DMS153 (cell line): ENCODE measurements around the gene SCAF8.
A peak's percentile ranks its signal among the peaks of the same experiment; 100 is the strongest.
"Not testable (repeated sequence)": the region's sequence is repeated elsewhere in the genome, so short reads cannot be mapped to it uniquely, and the experiment has no call there.

Source experiments
- DNase-seq: peaks from one replicate; lab custom pipeline; 2025; lab: John Stamatoyannopoulos, UW

The SCAF8 gene, protein sequence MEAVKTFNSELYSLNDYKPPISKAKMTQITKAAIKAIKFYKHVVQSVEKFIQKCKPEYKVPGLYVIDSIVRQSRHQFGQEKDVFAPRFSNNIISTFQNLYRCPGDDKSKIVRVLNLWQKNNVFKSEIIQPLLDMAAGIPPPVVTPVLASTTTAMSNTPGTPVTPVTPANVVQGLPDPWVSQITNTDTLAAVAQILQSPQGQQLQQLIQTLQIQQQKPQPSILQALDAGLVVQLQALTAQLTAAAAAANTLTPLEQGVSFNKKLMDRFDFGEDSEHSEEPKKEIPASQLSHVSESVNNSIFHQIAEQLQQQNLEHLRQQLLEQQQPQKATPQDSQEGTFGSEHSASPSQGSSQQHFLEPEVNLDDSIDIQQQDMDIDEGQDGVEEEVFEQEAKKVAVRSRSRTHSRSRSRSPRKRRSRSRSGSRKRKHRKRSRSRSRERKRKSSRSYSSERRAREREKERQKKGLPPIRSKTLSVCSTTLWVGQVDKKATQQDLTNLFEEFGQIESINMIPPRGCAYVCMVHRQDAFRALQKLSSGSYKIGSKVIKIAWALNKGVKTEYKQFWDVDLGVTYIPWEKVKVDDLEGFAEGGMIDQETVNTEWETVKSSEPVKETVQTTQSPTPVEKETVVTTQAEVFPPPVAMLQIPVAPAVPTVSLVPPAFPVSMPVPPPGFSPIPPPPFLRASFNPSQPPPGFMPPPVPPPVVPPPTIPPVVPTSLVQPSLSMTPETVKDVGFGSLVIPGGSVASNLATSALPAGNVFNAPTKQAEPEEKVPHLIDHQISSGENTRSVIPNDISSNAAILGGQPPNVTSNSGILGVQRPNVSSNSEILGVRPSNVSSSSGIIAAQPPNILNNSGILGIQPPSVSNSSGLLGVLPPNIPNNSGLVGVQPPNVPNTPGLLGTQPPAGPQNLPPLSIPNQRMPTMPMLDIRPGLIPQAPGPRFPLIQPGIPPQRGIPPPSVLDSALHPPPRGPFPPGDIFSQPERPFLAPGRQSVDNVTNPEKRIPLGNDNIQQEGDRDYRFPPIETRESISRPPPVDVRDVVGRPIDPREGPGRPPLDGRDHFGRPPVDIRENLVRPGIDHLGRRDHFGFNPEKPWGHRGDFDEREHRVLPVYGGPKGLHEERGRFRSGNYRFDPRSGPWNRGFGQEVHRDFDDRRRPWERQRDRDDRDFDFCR (N-terminal part only)

DNA sequence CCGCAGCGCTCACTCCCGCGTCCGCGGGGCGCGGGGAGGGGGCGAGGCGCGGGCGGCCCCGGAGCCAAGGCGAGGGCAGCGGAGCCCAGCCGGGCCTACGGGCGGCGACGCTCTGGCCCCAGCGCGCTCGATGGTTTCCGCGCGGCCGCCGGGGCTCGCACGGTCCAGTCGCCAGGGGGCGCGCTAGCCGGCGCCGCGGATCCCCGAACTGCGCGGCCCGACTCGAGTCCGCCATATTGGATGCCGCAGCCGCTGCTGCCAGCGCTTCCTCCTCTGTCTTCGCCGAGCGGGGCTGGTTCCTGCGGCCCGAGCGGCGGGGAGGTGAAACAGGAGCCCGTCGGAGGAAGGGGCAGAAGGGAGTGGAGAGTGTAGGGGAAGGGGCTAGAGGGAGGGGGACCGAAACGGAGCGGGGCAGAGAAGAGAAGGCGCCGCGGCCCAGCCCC lies at the start of gene SCAF8:
Gene SCAF8, plus strand, starts transcription at position 234 of the 443 bp plus-strand sequence. CDS start 485 bp downstream, outside the sequence.
- peak; percentile 9 for DNase-seq

- no peak for DNase-seq
Observed at GRCh38 chr6:154683756-154684523, 49.3 kb upstream of the SCAF8 start.

GRCh38 chr6:154686162-154686561 lies 47.1 kb upstream of the SCAF8 start:
- DNase-seq = no peak

GRCh38 chr6:154689493-154690255 lies 43.5 kb upstream of the SCAF8 start:
- DNase-seq = no peak

DNA sequence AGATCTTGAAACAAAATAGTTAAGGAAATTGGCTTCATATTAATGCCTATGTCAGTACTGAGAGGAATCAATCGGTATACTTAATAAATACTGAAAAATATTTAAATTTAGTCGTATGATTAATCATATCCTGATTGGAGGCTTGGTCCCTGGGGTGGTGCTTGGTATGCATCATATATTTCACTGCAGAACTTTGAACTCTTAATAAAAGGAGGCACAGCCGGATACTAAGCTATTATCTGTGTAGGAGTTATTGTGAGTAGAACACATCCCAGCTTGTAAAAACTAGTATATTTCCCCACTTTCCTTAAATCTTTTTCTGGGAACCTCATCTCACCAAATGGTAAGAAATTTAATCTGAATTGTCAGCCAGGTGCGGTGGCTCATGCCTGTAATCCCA lies 42.4 kb upstream of the SCAF8 start:
- DNase-seq = no peak

- DNase-seq = no peak
Observed at GRCh38 chr6:154696661-154697060, 36.6 kb upstream of the SCAF8 start.

DNA sequence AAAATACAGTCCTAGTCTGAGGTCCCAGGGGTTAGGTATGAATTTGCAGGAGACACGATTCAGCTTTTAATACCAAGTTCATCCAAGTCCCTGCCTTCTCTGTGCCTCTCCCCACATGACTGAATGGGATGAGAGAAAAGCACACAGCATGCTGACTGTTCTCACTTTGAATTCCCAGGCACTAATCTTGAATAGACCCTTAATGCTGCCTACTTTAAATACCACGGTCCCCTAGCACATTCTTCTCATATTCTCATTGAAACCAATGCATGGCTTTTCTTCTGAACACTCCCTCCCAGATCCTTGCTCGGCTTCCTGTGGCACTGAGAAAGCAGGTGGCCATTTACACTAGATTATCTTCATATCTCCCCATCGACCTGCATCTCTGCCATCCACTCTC lies 30.1 kb upstream of the SCAF8 start:
- DNase-seq = no peak

DNA sequence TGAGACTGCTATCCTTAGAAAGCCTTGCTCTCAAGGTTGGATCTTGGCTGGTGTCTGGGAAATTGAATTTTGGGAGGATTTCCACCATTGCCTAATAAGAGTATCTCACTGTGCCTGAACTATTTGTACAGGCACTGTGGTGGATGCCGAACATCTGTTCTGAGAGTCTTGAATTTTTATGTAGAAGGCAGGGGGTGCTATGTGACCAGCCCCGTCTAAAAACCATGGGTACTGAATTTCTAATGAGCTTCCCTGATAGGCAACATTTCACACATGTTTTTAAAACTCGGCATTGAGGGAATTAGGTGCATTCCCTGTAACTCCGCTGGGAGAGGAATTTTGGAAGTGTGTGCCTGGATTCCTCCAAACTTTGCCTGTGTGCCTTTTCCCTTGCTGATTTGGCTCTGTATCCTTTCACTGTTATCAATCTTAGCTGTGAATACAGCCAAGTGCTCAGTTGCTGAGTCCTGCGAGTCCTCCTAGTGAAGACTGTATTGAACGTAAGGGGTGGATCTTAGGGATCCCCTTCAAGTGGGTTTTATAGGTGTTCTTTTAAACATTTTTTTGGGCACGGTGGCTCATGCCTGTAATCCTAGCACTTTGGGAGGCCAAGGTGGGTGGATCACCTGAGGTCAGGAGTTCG lies 27.6 kb upstream of the SCAF8 start:
- DNase-seq = no peak

DNA sequence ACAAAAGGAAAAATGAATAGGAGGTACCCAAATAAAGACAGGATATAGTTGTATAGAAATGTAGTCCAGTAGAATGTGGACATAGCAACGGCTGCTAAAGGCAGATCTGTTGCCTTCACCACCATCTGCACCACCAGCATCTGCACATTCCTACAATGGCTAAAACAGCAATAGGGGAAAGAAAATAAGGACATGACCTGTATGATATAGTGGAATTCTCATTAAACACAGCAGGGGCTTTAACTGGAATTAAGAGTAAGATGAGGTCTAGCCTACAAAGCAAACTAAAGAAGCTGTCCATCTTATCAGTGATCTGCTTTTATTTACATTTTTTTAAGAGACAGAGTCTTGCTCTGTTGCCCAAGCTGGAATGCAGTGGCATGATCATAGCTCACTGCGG lies 26.8 kb upstream of the SCAF8 start:
- no peak for DNase-seq

DNA sequence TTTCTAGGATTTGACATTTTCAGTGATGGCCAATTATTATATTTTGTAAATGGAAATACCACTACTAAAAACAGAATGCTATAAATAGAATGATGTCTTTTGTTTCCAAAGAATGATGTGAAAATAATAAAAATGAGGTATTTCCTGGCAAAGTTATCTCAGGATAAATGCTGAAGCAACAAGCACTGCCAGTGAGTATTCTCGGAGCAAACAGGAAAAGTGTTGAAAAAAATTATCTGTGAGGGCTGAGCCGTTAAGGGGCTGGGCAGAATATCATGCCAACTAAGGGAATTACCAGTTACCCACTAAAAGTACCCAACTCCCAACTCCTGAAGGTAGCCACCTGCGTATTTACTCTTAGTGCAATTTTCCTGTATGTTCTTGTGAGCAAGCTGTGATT lies 23.6 kb upstream of the SCAF8 start:
- DNase-seq = no peak

- DNase-seq = no peak
Observed at GRCh38 chr6:154710689-154711088, 22.5 kb upstream of the SCAF8 start.

DNA sequence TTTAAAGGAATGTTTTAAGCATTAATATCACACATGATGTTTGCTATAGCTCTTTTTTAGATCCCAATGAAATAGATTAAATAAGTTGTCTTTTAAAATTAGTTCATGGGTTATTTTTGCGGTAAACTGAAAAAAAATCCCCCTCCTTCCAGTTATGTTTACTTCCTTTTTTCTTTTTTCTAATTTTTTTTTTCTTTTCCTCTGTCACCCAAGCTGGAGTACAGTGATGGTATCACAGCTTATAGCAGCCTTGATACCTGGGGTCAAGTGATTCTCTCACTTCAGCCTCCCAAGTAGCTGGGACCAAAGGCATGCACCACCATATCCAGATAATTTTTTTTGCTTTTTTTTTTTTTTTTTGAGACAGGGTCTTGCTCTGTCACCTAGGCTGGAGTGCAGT lies 17.8 kb upstream of the SCAF8 start:
- no peak for DNase-seq

DNA sequence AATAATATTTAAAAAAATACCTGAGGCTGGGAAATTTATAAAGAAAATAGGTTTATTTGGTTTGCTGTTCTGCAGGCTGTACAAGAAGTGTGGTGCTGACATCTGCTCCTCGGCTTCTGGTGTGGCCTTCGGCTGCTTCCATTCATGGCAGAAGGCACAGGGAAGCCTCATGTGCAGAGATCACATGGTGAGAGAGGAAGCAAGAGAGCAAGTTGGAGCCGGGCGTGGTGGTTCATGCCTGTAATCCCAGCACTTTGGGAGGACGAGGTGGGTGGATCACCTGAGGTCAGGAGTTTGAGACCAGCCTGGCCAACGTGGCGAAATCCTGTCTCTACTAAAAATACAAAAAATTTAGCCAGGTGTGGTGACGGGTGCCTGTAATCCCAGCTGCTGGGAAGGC lies 16.9 kb upstream of the SCAF8 start:
- not testable (repeated sequence) for DNase-seq

DNA sequence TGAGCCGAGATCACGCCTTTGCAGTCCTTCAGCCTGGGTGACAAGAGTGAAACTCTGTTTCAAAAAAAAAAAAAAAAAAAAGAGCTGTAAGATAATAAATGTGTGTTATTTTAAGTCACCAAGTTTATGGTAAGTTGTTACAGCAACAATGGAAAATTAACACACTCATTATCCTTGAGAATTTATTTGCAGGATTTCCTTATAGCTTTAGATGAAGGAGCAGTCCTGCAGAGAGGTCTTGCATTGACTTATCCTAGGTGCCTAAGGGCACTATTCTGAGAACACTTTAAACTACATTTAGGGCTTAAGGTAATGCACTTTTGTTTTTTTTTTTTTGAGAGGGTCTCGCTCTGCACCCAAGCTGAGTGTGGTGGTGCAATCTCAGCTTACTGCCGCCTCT lies 13.8 kb upstream of the SCAF8 start:
- DNase-seq = no peak

DNA sequence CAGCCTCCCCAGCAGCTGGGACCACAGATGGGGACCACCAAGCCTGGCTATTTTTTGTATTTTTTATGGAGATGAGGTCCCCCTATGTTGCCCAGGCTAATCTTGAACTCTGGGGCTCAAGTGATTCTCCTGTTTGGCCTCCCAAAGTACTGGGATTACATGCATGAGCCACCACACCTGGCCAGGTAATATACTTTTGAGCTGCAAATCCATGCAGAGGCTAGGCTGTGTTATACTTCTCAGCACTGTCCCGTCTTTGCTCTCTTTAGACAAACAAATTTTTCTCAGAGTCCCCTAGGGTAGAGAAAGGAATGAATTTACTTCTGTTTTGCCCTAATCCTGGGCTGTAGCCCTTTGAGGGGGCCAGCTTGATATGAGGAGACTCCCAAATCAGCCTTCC lies 13.4 kb upstream of the SCAF8 start:
- no peak for DNase-seq

GRCh38 chr6:154721460-154721859 lies 11.8 kb upstream of the SCAF8 start:
- DNase-seq = no peak

GRCh38 chr6:154726887-154727286 lies 6.3 kb upstream of the SCAF8 start:
- DNase-seq = no peak

DNA sequence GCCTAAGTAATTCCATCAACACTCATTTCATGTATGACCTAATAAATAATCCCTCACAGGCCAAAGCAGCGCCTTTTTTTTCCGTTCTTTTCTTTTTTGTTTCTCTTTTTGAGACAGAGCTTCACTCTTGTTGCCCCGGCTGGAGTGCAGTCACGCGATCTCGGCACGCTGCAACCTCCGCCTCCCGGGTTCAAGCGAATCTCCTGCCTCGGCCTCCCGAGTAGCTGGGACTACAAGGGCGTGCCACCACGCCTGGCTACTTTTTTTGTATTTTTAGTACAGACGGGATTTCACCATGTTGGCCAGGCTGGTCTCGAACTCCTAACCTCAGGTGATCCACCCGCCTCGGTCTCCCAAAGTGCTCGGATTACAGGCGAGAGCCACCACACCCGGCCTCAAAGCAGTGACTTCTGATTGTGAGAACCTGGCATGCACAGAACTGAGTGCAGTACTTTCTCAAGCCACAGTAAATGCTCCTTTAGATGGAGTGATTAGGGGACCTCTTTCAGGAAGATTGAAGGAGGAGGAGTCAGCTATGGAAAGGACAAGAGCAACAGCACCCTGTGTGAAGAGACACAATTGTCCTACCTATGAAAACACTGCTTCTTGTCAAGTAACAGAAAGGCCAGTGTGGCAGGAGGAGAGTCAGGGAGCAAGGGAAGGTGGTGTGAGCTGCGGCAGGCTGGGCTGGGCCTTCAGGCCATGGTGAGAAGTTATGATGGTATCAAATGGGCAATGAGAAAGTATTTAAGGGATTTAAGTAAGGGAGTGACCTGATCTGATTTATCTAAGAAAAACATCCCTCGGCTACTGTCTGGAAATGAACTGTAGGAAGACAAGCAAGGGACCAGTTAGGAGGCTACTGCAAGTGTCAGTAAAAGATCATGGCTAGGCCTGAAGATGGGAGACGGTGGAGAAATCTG lies 1.7 kb upstream of the SCAF8 start:
- DNase-seq = no peak

DNA sequence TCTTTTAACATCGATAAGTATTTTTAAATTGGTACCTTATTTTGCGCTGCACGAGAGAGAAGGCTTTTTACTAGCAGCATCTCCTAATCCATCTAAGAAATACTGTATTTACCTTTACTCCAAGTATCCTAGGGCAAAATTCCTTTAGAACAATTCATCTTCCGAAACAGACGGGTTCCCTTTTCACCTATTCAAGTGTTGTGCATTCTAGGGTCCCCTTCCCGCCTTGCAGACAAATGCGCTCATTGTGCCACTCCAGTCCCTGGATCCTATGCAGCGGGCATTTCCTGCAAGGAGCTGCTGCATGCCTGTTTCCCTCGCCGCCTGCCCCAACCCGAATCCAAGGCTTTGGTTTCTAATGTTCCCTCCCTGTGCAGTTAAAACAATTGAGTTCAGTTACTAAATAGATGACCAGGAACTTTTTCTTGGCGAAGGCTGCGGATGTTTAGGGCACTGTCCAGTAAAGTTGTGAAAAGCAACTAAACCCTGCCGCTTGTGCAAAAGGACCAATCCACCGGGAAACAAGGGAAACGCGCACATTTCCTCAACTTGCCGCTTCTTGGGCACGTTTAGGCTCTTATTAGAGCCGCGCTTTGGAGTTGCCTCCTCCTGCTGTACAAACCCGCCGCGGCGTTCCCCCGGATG lies 556 bp upstream of the SCAF8 start:
- no peak for DNase-seq
